Kidney (tissue), 14 donors: ENCODE results near the gene HMCES. TPM values are rescaled to one million over a fixed set of nuclear protein-coding genes. Genes with fewer than 3 reads are reported as not detected.

Source experiments
- DNase-seq, 5 donors: peaks; one replicate each; pipeline ENCODE4 v3.0.0-alpha.2; 2013 to 2020
- FAIRE-seq: peaks from 2 replicates; lab custom pipeline; 2012; peaks lifted over from hg19 to GRCh38; lab: Jason Lieb, UNC
- H3K27ac ChIP-seq, 2 donors: one replicate each; pipeline ENCODE4 v1.7.0; 2013; ENCODE audit warnings: low read depth in 2 of 2, low read length in 2 of 2, inconsistent platforms in 1 of 2
- H3K27me3 ChIP-seq: one replicate; pipeline ENCODE4 v1.7.1; 2013; ENCODE audit warnings: low read length, inconsistent platforms; ENCODE audit not compliant: control insufficient read depth, insufficient read depth
- H3K36me3 ChIP-seq, 3 donors: one replicate each; pipeline versions ENCODE4 v1.7.0 to v1.7.1; 2013; ENCODE audit warnings: low read length in 3 of 3, control low read depth in 1 of 3, inconsistent platforms in 1 of 3; ENCODE audit not compliant: insufficient read depth in 3 of 3, control insufficient read depth in 2 of 3
- H3K4me1 ChIP-seq, 3 donors: one replicate each; pipeline versions ENCODE4 v1.7.0 to v1.7.1; 2013; ENCODE audit warnings: low read length in 3 of 3, inconsistent platforms in 1 of 3, low read depth in 1 of 3; ENCODE audit not compliant: control insufficient read depth in 2 of 3, insufficient read depth in 2 of 3
- H3K4me3 ChIP-seq, 3 donors: one replicate each; pipeline versions ENCODE4 v1.7.0 to v1.8.1; 2013; ENCODE audit warnings: low read length in 3 of 3, control low read depth in 1 of 3, inconsistent platforms in 1 of 3
- H3K9ac ChIP-seq, 3 donors: one replicate each; pipeline versions ENCODE4 v1.7.0 to v1.7.1; 2013; ENCODE audit warnings: low read length in 3 of 3, control low read depth in 1 of 3, inconsistent platforms in 1 of 3
- H3K9me3 ChIP-seq, 3 donors: one replicate each; pipeline versions ENCODE4 v1.7.0 to v1.7.1; 2013; ENCODE audit warnings: low read length in 3 of 3, control low read depth in 1 of 3, inconsistent platforms in 1 of 3; ENCODE audit not compliant: control insufficient read depth in 2 of 3, insufficient read depth in 1 of 3
- CTCF ChIP-seq: IDR thresholded peaks from 3 replicates; pipeline ENCODE4 v1.5.1; 2012; ENCODE audit warnings: mild to moderate bottlenecking, moderate library complexity, borderline replicate concordance; ENCODE audit not compliant: insufficient read depth; ENCODE audit errors: extremely low read depth
- intact Hi-C: fragments of 100-400 bp; cut with DNase I; formaldehyde crosslinking; loops from one replicate; pipeline ENCODE4 v1.11.1; 2022
- polyA plus RNA-seq: library from polyadenylated mRNA; stranded (reverse); fragments of 350-450 nt; fragmentation: Illumina TruSeq; extraction: RNeasy Lipid Tissue Mini Kit (QIAGEN cat#74804); gene quantifications from one replicate; pipeline ENCODE4 v1.2.3, GENCODE V29; 2014; ENCODE audit warnings: low read depth, low replicate concordance; ENCODE audit not compliant: insufficient read depth
- total RNA-seq: library from RNA; stranded (reverse); fragmentation: NEBNext Ultra II Directional; extraction: Animal tissue kit (Norgen Biotek cat#: 25700); gene quantifications from one replicate; pipeline ENCODE4 v1.2.1, GENCODE V29; 2021
- donor health status: control.
- donor health status: control.
- donor health status: control.
- donor health status: control.
- donor health status: control.
- donor health status: DM: yes; HTN: yes; CAD: no.
- donor health status: Normal renal cell carcinoma (clear cell type).

HMCES gene
- total and polyA plus RNA-seq, 2 donors from 2014 or later, result 37.4 to 40.1 TPM

- FAIRE-seq (no peak), DNase-seq (peak in 4 of 5 donors; percentile 43 to 66 (median 53))
- no peak overlapping the region for H3K27ac ChIP-seq
- intact Hi-C loops, result no loop called here
- H3K9me3 ChIP-seq, result no peaks in the 10 kb centered on the region
- peaks cover 0 to 17% (median 0%) of the 10 kb centered on the region in 3 donors for H3K4me1 ChIP-seq
- no peak overlapping the region for H3K4me3 ChIP-seq
- no peak for TF ChIP-seq CTCF
- H3K36me3 ChIP-seq, result no peaks in the 10 kb centered on the region
- no peaks in the 10 kb centered on the region for H3K27me3 ChIP-seq
- no peak overlapping the region for H3K9ac ChIP-seq
These were observed 65.1 kb downstream of the HMCES start for GRCh38 chr3:129343643-129344360.

GRCh38 chr3:129344540-129345220 is 66.0 kb downstream of the HMCES start:
- no peak for TF ChIP-seq CTCF
- Histone ChIP-seq H3K9ac (no peak overlapping the region), H3K4me1 (peaks cover 0 to 17% (median 0%) of the 10 kb centered on the region in 3 donors), H3K27ac (no peak overlapping the region), H3K9me3 (no peaks in the 10 kb centered on the region), H3K27me3 (no peaks in the 10 kb centered on the region), H3K4me3 (no peak overlapping the region), H3K36me3 (no peaks in the 10 kb centered on the region)
- DNase-seq, result peak in 4 of 5 donors; percentile 51 to 76 (median 63)
- intact Hi-C loops, result no loop called here
- no peak for FAIRE-seq

- intact Hi-C loops, result no loop called here
- FAIRE-seq, result no peak
These were observed 66.6 kb downstream of the HMCES start for GRCh38 chr3:129345281-129345680.

More at GRCh38 chr3:129345281-129345680, 66.6 kb downstream of the HMCES start:
- Histone ChIP-seq H3K4me1 (peaks cover 0 to 17% (median 0%) of the 10 kb centered on the region in 3 donors), H3K4me3 (no peak overlapping the region), H3K36me3 (no peaks in the 10 kb centered on the region), H3K27me3 (no peaks in the 10 kb centered on the region), H3K9ac (no peak overlapping the region), H3K27ac (no peak overlapping the region), H3K9me3 (no peaks in the 10 kb centered on the region)
- no peak for DNase-seq
- TF ChIP-seq CTCF, result no peak
